ENCODE measurements around the gene MEMO1. TPM values are rescaled to one million over a fixed set of nuclear protein-coding genes. Genes with fewer than 3 reads are reported as not detected.

Gene MEMO1
- total and polyA plus RNA-seq, 2 donors (not counting 3 experiments of a cell fraction or from before 2014, with no cell fraction given): 38.6 to 56.2 TPM

GRCh38 chr2:31992934-31993333 is 17.9 kb downstream of the MEMO1 start:
- peaks cover 2% of the 10 kb centered on the region for H3K4me1 ChIP-seq (ENCODE audit: control insufficient read depth, extremely low read depth, insufficient read depth, low read length)
- no peak overlapping the region for H3K4me2 ChIP-seq (ENCODE audit: insufficient read depth, low read length)
- FAIRE-seq (no peak), DNase-seq (ENCODE audit: low read depth, low spot score) (no peak)
- no peak overlapping the region for H3K4me3 ChIP-seq (replicated peaks in 1 of 3; ENCODE audit: insufficient read depth in 1 of 3, low read depth in 1 of 3, low read length in 3 of 3)
- H2AFZ ChIP-seq (ENCODE audit: low read depth, low read length): no peak overlapping the region
- H3K9me1 ChIP-seq (replicated peaks; ENCODE audit: control insufficient read depth, extremely low read depth, insufficient read depth, low read length): no peaks in the 10 kb centered on the region
- peaks cover 97% of the 10 kb centered on the region for H3K79me2 ChIP-seq (ENCODE audit: control insufficient read depth, insufficient read depth, low read length)
- no peak overlapping the region for H3K27ac ChIP-seq (ENCODE audit: insufficient read depth, low read depth, low read length)
- no peaks in the 10 kb centered on the region for H3K9me3 ChIP-seq (replicated peaks; ENCODE audit: control insufficient read depth, insufficient read depth, low read length)
- H3K36me3 ChIP-seq (ENCODE audit: control insufficient read depth in 2 of 2, extremely low read depth in 1 of 2, insufficient read depth in 2 of 2, low read length in 2 of 2): no peaks in the 10 kb centered on the region
- no peaks in the 10 kb centered on the region for H3K27me3 ChIP-seq (ENCODE audit: control insufficient read depth in 2 of 2, insufficient read depth in 2 of 2, low read length in 2 of 2)
- dilution Hi-C loops (cut with MboI; ENCODE audit: extremely low pct_ligation_motif_present, low sequenced_read_pairs): no loop called here
- no TSS peak for BruUV-seq (replicated peaks)
- no peak for TF ChIP-seq EZH2 (IDR thresholded peaks at IDR 0.05; ENCODE audit: borderline replicate concordance, low read depth, low read length, severe bottlenecking)
- no peak for TF ChIP-seq MYC (IDR thresholded peaks at IDR 0.05; ENCODE audit: low read depth, low read length)
- TF ChIP-seq JUN (IDR thresholded peaks at IDR 0.05; ENCODE audit: borderline replicate concordance, insufficient read depth, insufficient read length, low read depth): no peak
- TF ChIP-seq FOS (IDR thresholded peaks at IDR 0.05; ENCODE audit: borderline replicate concordance, insufficient read depth, low read length): no peak
- no peak for TF ChIP-seq GATA2 (IDR thresholded peaks at IDR 0.05; ENCODE audit: insufficient read depth, insufficient read length, low read depth, low read length)
- TF ChIP-seq CTCF (IDR thresholded peaks at IDR 0.05; ENCODE audit: extremely low read depth in 1 of 2, insufficient read depth in 1 of 2, low read depth in 1 of 2, low read length in 2 of 2): no peak
- TF ChIP-seq POLR2A (IDR thresholded peaks at IDR 0.05; ENCODE audit: low read depth, low read length): no peak
- TF ChIP-seq, protein P1, sequence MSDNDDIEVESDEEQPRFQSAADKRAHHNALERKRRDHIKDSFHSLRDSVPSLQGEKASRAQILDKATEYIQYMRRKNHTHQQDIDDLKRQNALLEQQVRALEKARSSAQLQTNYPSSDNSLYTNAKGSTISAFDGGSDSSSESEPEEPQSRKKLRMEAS (IDR thresholded peaks at IDR 0.05; ENCODE audit: insufficient read depth, insufficient read length): no peak
- no peak for TF ChIP-seq POLR2AphosphoS5 (IDR thresholded peaks at IDR 0.05; ENCODE audit: insufficient read depth, low read depth, low read length)
- H3K9ac ChIP-seq (replicated peaks; ENCODE audit: extremely low read depth, insufficient read depth, low read length): no peak overlapping the region
- peaks cover 9% of the 10 kb centered on the region for H4K20me1 ChIP-seq (replicated peaks; ENCODE audit: control insufficient read depth, extremely low read depth, insufficient read depth, low read length)
- intact Hi-C loops (cut with micrococcal nuclease): no loop called here
- POLR2A ChIA-PET: no interaction called here
- CTCF ChIA-PET: no interaction called here

Data from endothelial cell of umbilical vein (primary cell).